Ecto neural progenitor cell (in vitro differentiated cells): Measurements from ENCODE around the gene SAC3D1.

Source experiments
- DNase-seq: peaks from one replicate; pipeline ENCODE4 v3.0.0-alpha.2; 2018; ENCODE audit warnings: low spot score

Gene SAC3D1

GRCh38 chr11:65090628-65091027 lies 49.6 kb downstream of the SAC3D1 start:
- DNase-seq = no peak
